H9 (cell line): ENCODE data around the gene ARID1B. TPM values are rescaled to one million over a fixed set of nuclear protein-coding genes. Genes with fewer than 3 reads are reported as not detected.
A peak's percentile ranks its signal among the peaks of the same experiment; 100 is the strongest.

Experiments used
- DNase-seq: peaks from one replicate; pipeline ENCODE4 v3.0.0-alpha.2; 2017
- H2AFZ ChIP-seq: one replicate; pipeline ENCODE4 v1.6.1; 2013; ENCODE audit warnings: mild to moderate bottlenecking, low read length, control low read depth, moderate library complexity
- H2AK5ac ChIP-seq: 2 replicates; pipeline ENCODE4 v1.6.1; 2013; ENCODE audit warnings: low read length, control low read depth, mixed read lengths; ENCODE audit not compliant: insufficient read length
- H2BK120ac ChIP-seq: one replicate; pipeline ENCODE4 v1.6.1; 2013; ENCODE audit warnings: low read depth, mild to moderate bottlenecking, low read length, control low read depth, inconsistent platforms; ENCODE audit not compliant: poor library complexity, severe bottlenecking
- H2BK12ac ChIP-seq: 2 replicates; pipeline ENCODE4 v1.6.1; 2013; ENCODE audit warnings: low read length, control low read depth, mixed read lengths, low read depth; ENCODE audit not compliant: insufficient read length
- H2BK15ac ChIP-seq: 2 replicates; pipeline ENCODE4 v1.6.1; 2013; ENCODE audit warnings: low read depth, low read length, control low read depth
- H2BK20ac ChIP-seq: one replicate; pipeline ENCODE4 v1.6.1; 2013; ENCODE audit warnings: low read depth, mild to moderate bottlenecking, low read length, control low read depth, inconsistent platforms; ENCODE audit not compliant: poor library complexity, severe bottlenecking
- H2BK5ac ChIP-seq: 2 replicates; pipeline ENCODE4 v1.6.1; 2013; ENCODE audit warnings: low read length, control low read depth, mixed read lengths; ENCODE audit not compliant: insufficient read length
- H3K14ac ChIP-seq: 2 replicates; pipeline ENCODE4 v1.6.1; 2013; ENCODE audit warnings: low read length, control low read depth; ENCODE audit not compliant: insufficient read depth
- H3K18ac ChIP-seq: 2 replicates; pipeline ENCODE4 v1.6.1; 2013; ENCODE audit warnings: low read depth, mild to moderate bottlenecking, mixed read lengths, low read length, control low read depth; ENCODE audit not compliant: insufficient read length
- H3K23ac ChIP-seq: 2 replicates; pipeline ENCODE4 v1.6.1; 2013; ENCODE audit warnings: low read length, control low read depth, mixed read lengths, low read depth; ENCODE audit not compliant: insufficient read length
- H3K23me2 ChIP-seq: 2 replicates; pipeline ENCODE4 v1.6.1; 2013; ENCODE audit warnings: low read depth, mild to moderate bottlenecking, mixed read lengths, low read length, control low read depth; ENCODE audit not compliant: insufficient read length, poor library complexity, severe bottlenecking
- H3K27ac ChIP-seq: 2 replicates; pipeline ENCODE4 v1.5.1; 2013; ENCODE audit warnings: low read length, control low read depth, mixed read lengths, low read depth; ENCODE audit not compliant: insufficient read length
- H3K27me3 ChIP-seq: 2 replicates; pipeline ENCODE4 v1.6.1; 2013; ENCODE audit warnings: low read length, control low read depth, inconsistent platforms; ENCODE audit not compliant: insufficient read depth
- H3K4ac ChIP-seq: 2 replicates; pipeline ENCODE4 v1.6.1; 2013; ENCODE audit warnings: low read depth, mild to moderate bottlenecking, control low read depth, inconsistent platforms, low read length, moderate library complexity
- H3K4me1 ChIP-seq: 2 replicates; pipeline ENCODE4 v1.6.1; 2013; ENCODE audit warnings: low read length, control low read depth, inconsistent platforms; ENCODE audit not compliant: insufficient read depth
- H3K4me2 ChIP-seq: 2 replicates; pipeline ENCODE4 v1.6.1; 2013; ENCODE audit warnings: low read length, control low read depth, mixed read lengths; ENCODE audit not compliant: insufficient read length, insufficient read depth
- H3K56ac ChIP-seq: 2 replicates; pipeline ENCODE4 v1.6.1; 2013; ENCODE audit warnings: low read depth, mild to moderate bottlenecking, mixed read lengths, low read length, control low read depth; ENCODE audit not compliant: insufficient read length
- H3K79me1 ChIP-seq: 2 replicates; pipeline ENCODE4 v1.6.1; 2013; ENCODE audit warnings: low read depth, mild to moderate bottlenecking, moderate library complexity, low read length, control low read depth, inconsistent platforms; ENCODE audit not compliant: insufficient read depth, poor library complexity, severe bottlenecking
- H3K79me2 ChIP-seq: 2 replicates; pipeline ENCODE4 v1.6.1; 2013; ENCODE audit warnings: low read length, control low read depth, inconsistent platforms; ENCODE audit not compliant: insufficient read depth
- H3K9ac ChIP-seq: 2 replicates; pipeline ENCODE4 v1.6.1; 2013; ENCODE audit warnings: low read length, control low read depth, mixed read lengths; ENCODE audit not compliant: insufficient read length; ENCODE audit errors: extremely low read depth
- H3K9me3 ChIP-seq: one replicate; pipeline ENCODE4 v1.6.1; 2013; ENCODE audit warnings: low read depth, low read length, inconsistent platforms; ENCODE audit not compliant: control insufficient read depth
- H3T11ph ChIP-seq: one replicate; pipeline ENCODE4 v1.6.1; 2013; ENCODE audit warnings: mild to moderate bottlenecking, low read length, control low read depth, inconsistent platforms
- H4K20me1 ChIP-seq: one replicate; pipeline ENCODE4 v1.6.1; 2013; ENCODE audit not compliant: control insufficient read depth, insufficient read length, insufficient read depth
- H4K5ac ChIP-seq: 2 replicates; pipeline ENCODE4 v1.6.1; 2013; ENCODE audit warnings: low read depth, mild to moderate bottlenecking, mixed read lengths, low read length, control low read depth; ENCODE audit not compliant: insufficient read length
- H4K8ac ChIP-seq: replicated peaks from 2 replicates; pipeline ENCODE4 v1.6.1; 2013; ENCODE audit warnings: low read length, control low read depth, mixed read lengths, low read depth; ENCODE audit not compliant: insufficient read length
- H4K91ac ChIP-seq: 2 replicates; pipeline ENCODE4 v1.6.1; 2013; ENCODE audit warnings: low read depth, mild to moderate bottlenecking, moderate library complexity, mixed read lengths, low read length, control low read depth; ENCODE audit not compliant: insufficient read length
- H3K27ac Mint-ChIP-seq, 3 experiments: 2 replicates in 2 of 3; 3 replicates in 1 of 3; pipeline ENCODE4 v1.8.0; 2020 to 2021; ENCODE audit warnings: mixed read lengths in 3 of 3, mild to moderate bottlenecking in 1 of 3, moderate library complexity in 1 of 3
- H3K27me3 Mint-ChIP-seq: 2 replicates; pipeline ENCODE4 v1.8.0; 2021; ENCODE audit warnings: low read depth, mild to moderate bottlenecking, moderate library complexity, mixed read lengths
- H3K36me3 Mint-ChIP-seq, 3 experiments: 2 replicates in 2 of 3; 3 replicates in 1 of 3; pipeline ENCODE4 v1.8.0; 2020 to 2021; ENCODE audit warnings: low read depth in 3 of 3, mixed read lengths in 3 of 3; ENCODE audit not compliant: insufficient read depth in 1 of 3
- H3K4me1 Mint-ChIP-seq, 2 experiments: 2 replicates each; pipeline ENCODE4 v1.8.0; 2020; ENCODE audit warnings: mixed read lengths in 2 of 2
- H3K4me3 Mint-ChIP-seq, 2 experiments: 2 replicates in 1 of 2; 3 replicates in 1 of 2; pipeline ENCODE4 v1.8.0; 2020 to 2021; ENCODE audit warnings: mild to moderate bottlenecking in 2 of 2, mixed read lengths in 2 of 2, moderate library complexity in 1 of 2
- H3K9me3 Mint-ChIP-seq, 2 experiments: 2 replicates in 1 of 2; 3 replicates in 1 of 2; pipeline ENCODE4 v1.8.0; 2020; ENCODE audit warnings: mild to moderate bottlenecking in 2 of 2, mixed read lengths in 2 of 2, moderate library complexity in 1 of 2
- WGBS: extraction: QIAGEN DNeasy Blood & Tissue Kit; methylation state at CpG from one replicate; pipeline ENCODE4 v1.1.7; 2013; ENCODE audit warnings: missing lambda C conversion rate, low lambda C conversion rate, mixed read lengths; ENCODE audit not compliant: insufficient read length; ENCODE audit errors: extremely low coverage; 5-methylcytosine and 5-hydroxymethylcytosine counted together
- total RNA-seq: library from RNA; stranded (reverse); gene quantifications from 2 replicates; pipeline ENCODE4 v1.2.1, GENCODE V29; 2021
- TF ChIP-seq, protein P1 (sequence below): fragments of 200-600 bp; sonication (generic); conservative IDR thresholded peaks from 3 replicates; pipeline ENCODE4 v1.8.0; 2021; ENCODE audit warnings: antibody characterized with exemption, mild to moderate bottlenecking

The ARID1B gene
- total RNA-seq, 1 experiment from 2014 or later, result 88.2 TPM

GRCh38 chr6:157201083-157201482 is 423.9 kb downstream of the ARID1B start:
- H3K9me3 ChIP-seq, result no peaks in the 10 kb centered on the region
- peaks cover 25 to 57% (median 57%) of the 10 kb centered on the region in 3 experiments; a peak in 6 of 7 replicates for H3K36me3 Mint-ChIP-seq
- H3K4ac ChIP-seq, result no peak overlapping the region
- H3K4me1 Mint-ChIP-seq, result no peaks in the 10 kb centered on the region
- no peaks in the 10 kb centered on the region for H3K79me1 ChIP-seq
- no peaks in the 10 kb centered on the region for H3K9me3 Mint-ChIP-seq
- H2BK120ac ChIP-seq, result no peak overlapping the region
- H2AFZ ChIP-seq, result no peak overlapping the region
- no peak overlapping the region for H3K27ac ChIP-seq
- H3K18ac ChIP-seq, result no peak overlapping the region
- no peak overlapping the region for H3K14ac ChIP-seq
- no peak overlapping the region for H2BK15ac ChIP-seq
- no peak overlapping the region for H3K9ac ChIP-seq
- H3K23ac ChIP-seq, result no peak overlapping the region
- H4K20me1 ChIP-seq, result no peaks in the 10 kb centered on the region
- H3K79me2 ChIP-seq, result no peaks in the 10 kb centered on the region
- no peak overlapping the region for H4K8ac ChIP-seq
- peak overlapping the region in 1 of 2 experiments; percentile 19; a peak in 1 of 5 replicates for H3K4me3 Mint-ChIP-seq
- H2BK12ac ChIP-seq, result no peak overlapping the region
- no peak overlapping the region for H4K91ac ChIP-seq
- H3K27ac Mint-ChIP-seq, result peak overlapping the region in 1 of 3 experiments; percentile 76; a peak in 3 of 7 replicates
- no peaks in the 10 kb centered on the region for H3K23me2 ChIP-seq
- no CpG with 5 or more reads among the region's 17 CpGs for WGBS
- no peak overlapping the region for H2AK5ac ChIP-seq
- no peak overlapping the region for H2BK5ac ChIP-seq
- H3K27me3 ChIP-seq, result no peaks in the 10 kb centered on the region
- H3K56ac ChIP-seq, result no peak overlapping the region
- no peaks in the 10 kb centered on the region for H3K4me1 ChIP-seq
- no peak overlapping the region for H3T11ph ChIP-seq
- no peak overlapping the region for H3K4me2 ChIP-seq
- TF ChIP-seq, protein P1, sequence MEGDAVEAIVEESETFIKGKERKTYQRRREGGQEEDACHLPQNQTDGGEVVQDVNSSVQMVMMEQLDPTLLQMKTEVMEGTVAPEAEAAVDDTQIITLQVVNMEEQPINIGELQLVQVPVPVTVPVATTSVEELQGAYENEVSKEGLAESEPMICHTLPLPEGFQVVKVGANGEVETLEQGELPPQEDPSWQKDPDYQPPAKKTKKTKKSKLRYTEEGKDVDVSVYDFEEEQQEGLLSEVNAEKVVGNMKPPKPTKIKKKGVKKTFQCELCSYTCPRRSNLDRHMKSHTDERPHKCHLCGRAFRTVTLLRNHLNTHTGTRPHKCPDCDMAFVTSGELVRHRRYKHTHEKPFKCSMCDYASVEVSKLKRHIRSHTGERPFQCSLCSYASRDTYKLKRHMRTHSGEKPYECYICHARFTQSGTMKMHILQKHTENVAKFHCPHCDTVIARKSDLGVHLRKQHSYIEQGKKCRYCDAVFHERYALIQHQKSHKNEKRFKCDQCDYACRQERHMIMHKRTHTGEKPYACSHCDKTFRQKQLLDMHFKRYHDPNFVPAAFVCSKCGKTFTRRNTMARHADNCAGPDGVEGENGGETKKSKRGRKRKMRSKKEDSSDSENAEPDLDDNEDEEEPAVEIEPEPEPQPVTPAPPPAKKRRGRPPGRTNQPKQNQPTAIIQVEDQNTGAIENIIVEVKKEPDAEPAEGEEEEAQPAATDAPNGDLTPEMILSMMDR, result no peak
- H2BK20ac ChIP-seq, result no peak overlapping the region
- DNase-seq, result no peak
- H4K5ac ChIP-seq, result no peak overlapping the region
- no peaks in the 10 kb centered on the region for H3K27me3 Mint-ChIP-seq
